Erythroblast (primary cell): ENCODE data around the gene KCNH8.

Experiments
- GATA1 ChIP-seq: IDR thresholded peaks from 2 replicates; pipeline ENCODE4 v1.6.1; 2011; ENCODE audit warnings: low read depth, mild to moderate bottlenecking, control low read depth, low read length, moderate library complexity
- POLR2A ChIP-seq: IDR thresholded peaks from 2 replicates; pipeline ENCODE4 v1.6.1; 2011; ENCODE audit warnings: mild to moderate bottlenecking, low read length

DNA sequence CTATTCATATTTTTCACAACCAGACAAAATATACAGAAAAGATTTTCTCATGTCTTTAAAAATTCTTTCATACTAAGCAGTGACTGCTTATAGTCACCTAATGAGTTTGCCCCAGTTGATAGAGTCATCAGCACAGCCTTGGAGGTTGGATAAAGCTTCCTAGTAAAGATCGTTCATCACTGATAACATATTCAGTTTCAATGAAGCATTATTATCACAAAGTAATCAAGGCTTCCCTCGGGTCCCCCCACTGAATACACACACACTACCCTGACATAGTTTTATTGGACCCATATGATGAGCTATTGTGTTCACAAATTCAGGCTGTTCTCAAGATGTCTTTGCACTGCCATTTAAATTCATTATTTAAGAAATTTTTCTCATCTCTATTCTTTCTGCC lies 297.8 kb downstream of the KCNH8 start:
- TF ChIP-seq POLR2A, result no peak
- TF ChIP-seq GATA1, result no peak
